HG03442 (cell line): ENCODE measurements around the gene RSPH3.
"Not testable (repeated sequence)": the region's sequence is repeated elsewhere in the genome, so short reads cannot be mapped to it uniquely, and the experiment has no call there.

ENCODE experiments used
- ATAC-seq: cut with Tn5 transposase; IDR thresholded peaks from one replicate; pipeline ENCODE4 v1.9.1; 2021; ENCODE audit warnings: mild to moderate bottlenecking, moderate library complexity; ENCODE audit not compliant: unreplicated experiment

RSPH3 gene

DNA sequence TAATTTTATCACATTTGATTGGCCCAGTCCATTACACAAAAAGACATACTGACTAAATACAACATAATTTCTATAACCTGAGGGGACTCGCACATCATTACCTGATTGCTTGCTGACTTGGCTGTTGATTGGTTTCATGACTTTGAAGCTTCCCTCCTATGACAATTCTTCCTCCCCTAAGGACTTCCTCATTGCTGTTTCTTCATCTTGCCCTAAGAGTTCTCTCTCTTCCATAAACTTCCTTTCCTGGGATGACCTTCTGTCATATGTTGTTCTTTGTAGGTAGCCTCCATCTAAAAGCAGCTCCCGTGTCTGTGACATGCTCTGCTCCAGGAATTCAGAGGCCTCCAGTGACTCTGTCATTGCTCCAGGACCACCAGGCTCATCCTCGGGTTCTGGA is 22.6 kb downstream of the RSPH3 start:
- no peak for ATAC-seq

DNA sequence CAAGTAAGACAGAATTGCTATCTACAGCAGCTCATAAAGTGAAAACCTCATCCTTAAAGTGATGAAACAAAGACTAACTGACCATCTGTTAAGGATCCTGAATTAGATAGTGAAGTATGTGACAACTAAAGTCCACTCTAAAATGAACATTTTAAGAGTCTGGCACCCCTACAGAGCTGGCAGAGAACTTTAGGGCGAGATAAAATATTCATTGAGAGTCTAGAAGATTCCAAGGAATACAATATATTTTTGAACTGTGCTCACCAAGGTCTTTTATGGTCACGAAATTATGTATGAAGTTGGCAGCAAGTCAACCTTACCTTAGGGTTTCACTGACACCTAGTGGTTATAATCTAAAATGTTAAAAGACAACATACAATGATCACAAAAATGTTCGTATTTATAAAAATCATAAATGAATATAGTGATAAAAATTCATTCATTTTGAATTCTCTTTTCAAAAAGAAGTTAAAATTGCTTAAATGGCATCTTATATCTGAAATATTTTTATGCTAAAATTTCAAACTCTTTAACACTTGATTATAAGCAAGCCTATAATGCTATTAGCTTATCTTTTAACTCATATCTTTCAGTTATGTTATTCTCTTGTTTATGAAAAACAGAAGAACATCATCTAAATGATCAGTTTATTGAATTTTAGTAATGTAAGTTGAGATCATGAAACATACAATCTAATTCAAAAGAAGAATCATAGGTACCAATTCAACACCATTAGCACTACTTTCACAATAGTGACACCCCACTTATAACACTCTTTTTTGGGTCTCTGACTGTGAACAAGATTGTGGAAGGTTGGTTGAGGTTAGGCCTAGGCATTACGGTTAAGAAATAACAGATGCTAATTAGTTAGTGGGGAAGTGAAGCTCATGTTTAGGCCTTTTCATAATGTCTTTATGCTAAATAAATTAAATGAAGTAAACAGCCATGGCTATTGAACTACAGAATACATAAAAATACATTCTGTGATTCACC is 27.5 kb downstream of the RSPH3 start:
- ATAC-seq: no peak

DNA sequence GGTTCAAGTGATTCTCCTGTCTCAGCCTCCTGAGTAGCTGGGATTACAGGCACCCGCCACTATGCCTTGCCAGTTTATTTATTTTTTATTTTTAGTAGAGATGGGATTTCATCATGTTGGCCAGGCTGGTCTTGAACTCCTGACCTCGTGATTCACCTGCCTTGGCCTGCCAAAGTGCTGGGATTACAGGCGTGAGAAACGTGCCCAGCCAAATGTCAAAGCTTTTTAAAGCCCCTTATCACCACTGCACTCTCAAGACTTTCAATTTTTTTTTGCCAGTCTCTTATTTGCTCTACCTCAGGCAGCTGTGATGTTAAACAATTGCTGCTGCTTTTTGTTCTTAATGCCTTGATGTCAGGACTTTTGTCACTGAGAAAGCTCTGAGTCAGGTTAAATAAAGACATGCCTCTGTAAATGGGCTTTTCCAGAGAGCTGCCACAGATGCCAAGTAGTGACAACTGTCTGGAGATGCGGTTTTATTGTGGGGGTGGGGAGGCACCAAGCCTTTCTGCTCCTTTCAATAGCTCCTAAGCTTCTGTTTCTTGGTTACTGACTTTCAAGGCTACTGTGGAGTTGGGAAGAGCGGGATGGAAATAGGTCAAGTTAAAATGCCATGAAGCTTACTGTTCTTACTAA is 29.2 kb downstream of the RSPH3 start:
- no peak for ATAC-seq

DNA sequence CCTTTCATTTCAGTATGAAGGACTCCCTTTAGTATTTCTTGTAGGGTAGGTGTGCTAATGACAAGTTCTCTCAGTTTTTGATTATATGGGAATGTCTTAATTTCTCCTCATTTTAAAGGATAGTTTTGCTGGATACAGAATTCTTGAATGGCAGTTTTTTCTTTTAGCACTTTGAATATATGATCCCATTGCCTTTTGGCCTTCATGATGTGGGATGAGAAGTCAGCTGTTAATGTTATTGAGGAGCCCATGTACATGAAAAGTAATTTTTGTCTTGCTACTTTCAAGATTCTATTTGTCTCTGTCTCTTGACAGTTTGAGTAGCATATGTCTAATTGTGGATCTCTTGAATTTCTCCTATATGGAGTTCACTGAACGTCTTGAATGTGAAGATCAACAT is 30.9 kb downstream of the RSPH3 start:
- ATAC-seq: no peak

DNA sequence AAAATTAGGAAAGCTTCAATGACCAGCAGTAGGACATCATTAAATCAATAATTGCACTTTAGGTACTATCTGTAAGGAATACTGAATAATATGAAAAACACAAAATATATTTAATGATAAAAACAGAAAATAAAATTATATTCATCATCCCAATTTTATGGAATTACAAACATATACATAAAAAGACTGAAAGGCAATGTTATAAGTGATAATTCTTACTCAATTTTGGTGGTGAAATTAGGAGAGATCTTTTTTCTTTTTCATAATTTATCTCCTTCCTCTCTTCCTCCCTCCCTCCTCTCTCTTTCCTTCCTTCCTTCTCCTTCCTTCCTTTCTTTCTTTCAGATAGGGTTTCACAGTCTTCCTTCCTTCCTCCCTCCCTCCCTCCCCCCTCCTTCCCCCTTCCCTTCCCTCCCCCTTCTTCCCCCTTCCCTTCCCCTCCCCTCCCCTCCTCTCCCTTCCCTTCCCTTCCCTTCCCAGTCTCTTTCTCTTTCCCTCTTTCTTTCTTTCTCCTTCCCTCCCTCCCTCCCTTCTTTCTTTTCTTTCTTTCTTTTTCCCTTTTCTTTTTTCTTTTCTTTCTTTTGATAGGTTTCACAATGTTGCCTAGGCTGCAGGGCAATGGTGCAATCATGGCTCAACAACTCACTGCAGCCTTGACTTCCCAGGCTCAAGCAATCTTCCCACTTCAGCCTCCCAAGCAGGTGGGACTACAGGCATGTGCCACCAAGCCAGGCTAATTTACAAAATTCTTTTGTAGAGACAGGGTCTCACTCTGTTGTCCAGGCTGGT is 36.8 kb downstream of the RSPH3 start:
- no peak for ATAC-seq

DNA sequence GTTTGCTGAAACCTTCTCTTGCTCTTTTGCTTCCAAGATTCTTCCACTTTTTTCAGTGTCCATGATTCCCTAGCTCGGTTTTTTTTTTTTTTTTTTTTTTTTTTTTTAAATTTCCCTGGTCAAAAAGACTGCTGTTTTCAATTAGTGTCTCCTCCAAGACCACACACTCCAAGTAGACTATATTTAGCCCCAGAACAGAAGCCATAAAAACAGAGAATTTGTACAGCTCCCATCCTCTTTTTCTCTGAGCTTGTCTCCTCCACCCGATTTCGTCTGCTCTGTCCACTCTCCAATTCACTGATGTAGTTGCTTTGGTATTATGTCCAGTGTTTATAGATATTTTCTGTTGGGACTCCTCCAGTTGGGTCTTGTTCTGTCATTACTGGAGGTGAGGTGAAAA is 37.6 kb downstream of the RSPH3 start:
- no peak for ATAC-seq

DNA sequence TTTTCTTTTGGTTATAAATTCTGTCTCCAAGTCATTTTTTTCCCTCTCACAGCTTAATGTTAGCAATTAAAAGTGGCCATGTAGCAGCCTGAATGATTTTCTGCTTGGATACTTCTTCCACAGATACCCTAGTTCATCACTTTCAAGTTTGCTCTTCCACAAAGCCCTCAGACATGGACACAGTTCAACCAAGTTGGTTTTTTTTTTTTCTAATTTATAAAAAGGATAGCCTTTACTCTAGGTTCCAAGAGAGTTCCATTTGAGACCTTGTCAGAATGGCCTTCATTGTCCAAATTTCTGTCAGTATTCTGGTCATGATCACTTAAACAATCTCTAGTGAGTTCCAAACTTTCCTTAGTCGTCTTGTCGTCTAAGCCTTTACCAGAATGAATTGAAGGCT is 40.0 kb downstream of the RSPH3 start:
- no peak for ATAC-seq

DNA sequence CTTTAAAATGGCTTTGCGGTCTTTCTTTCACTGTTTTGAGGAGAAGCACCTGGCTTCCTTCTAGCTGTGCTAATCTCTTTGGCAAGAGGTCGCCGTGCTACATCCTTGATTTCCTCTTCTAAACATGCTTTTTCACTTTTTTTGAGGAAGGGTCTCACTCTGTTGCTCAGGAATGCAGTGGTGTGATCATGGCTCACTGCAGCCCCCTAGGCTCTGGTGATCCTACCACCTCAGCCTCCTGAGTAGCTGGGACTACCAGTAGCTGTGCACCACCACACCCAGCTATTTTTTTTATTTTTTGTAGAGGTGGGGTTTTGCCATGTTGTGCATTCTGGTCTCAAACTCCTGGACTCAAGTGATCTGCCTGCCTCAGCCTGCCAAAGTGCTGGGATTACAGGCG is 40.5 kb downstream of the RSPH3 start:
- no peak for ATAC-seq

DNA sequence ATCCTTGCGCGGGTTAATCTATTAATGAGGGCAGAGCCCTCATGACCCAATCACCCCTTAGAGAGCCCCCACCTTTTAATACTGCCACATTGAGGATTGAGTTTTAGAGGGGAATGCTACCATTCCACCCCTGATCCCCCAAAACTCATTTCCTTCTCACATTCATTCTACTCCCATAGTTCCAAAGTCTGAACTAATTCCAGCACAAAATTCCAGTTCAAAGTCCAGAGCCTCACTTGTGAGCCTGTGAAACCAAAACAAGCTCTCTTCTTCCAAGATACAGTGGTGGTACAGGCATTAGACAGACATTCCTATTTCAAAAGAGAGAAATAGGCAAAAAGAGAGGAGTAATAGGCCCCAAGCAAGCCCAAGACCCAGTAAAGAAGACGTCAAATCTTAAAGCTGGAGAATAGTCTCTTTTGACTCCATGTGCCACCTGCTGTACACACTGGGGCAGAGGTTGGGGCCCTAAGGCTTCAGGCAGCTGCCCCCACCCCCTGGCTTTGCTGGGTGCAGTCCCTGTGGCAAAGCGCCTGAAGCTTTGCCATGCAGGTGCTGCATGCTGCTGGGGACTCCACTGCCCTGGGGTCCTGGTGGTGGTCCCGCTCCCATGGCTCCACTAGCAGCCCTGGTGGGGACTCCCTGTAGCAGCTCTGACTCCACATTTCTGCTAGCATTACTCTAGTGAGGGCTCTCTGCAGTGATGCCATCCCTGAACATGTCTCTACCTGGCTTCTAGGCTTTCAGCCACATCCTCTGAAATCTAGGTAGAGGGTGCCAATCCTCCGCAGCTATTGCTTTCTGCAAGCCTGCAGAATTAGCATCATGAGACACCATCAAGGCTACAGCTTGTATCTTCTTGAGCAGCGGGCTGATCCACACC is 41.3 kb downstream of the RSPH3 start:
- no peak for ATAC-seq

DNA sequence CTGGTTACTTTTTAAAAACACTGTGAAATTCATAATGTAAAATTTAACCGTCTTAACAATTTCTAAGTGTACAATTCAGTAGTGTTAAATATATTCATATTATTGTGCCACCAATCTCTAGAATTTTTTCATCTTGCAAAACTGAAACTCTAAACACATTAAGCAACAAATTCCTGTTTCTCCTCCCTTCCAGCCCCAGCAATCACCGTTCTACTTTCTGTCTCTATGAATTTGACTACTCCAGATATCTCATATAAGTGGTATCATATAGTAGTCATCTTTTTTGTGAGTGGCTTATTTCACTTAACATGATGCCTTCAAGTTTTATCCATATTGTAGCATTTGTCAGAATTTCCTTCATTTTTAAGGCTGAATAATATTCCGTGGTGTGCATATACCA is 44.7 kb downstream of the RSPH3 start:
- ATAC-seq: no peak

DNA sequence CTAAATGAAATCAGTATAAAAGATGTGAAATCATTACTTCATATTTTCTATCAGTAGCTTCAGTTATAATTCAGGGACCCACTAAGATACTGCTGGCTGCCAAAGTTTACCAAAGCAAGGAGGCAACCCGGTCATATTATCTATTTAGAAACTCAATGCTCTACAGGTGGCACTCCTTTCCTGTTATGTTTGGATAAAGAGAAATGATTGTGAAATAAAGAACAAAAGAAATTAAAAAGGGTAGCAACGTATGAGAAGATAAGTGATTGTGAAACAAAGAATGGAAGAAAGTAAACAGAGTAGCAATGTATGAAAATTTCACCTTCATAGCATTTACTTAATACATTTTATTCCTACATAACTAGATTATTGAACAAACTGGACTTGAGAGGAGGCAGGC is 45.2 kb downstream of the RSPH3 start:
- ATAC-seq: no peak

DNA sequence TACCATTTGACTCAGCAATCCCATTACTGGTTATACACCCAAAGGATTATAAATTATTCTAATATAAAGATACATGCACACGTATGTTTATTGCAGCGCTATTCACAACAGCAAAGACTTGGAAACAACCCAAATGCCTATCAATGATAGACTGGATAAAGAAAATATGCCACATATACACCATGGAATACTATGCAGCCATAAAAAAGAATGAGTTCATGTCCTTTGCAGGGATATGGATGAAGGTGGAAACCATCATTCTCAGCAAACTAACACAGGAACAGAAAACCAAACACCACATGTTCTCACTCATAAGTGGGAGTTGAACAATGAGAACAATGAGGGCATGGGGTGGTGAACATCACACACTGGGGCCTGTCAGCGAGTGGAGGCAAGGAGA is 48.0 kb downstream of the RSPH3 start:
- ATAC-seq: not testable (repeated sequence)

DNA sequence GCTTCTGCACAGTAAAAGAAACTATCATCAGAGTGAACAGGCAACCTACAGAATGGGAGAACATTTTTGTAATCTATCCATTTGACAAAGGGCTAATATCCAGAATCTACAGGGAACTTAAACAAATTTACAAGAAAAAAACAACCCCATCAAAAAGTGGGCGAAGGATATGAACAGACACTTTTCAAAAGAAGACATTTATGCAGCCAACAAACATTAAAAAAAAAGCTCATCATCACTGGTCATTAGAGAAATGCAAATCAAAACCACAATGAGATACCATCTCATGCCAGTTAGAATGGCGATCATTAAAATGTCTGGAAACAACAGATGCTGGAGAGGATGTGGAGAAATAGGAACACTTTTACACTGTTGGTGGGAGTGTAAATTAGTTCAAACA is 48.4 kb downstream of the RSPH3 start:
- not testable (repeated sequence) for ATAC-seq

DNA sequence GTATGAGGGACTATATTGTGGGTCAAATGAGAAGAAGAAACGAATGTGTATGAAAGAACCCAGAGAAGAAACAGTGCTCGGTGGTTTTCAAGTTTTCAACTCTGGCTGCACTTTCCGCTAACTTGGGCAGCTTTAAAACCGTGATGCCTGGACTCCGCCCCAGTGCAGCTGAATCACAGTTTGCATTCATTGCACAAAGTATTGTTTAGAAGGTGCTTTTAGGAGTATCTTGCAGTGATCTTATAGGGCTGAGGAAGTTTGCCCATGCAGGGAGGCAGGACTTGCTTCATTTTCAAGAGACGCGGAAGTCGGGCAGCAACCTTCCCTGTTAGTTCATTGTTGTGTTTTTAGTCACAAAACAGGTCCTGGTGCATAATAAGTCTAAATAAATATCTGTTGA is 52.7 kb downstream of the RSPH3 start:
- no peak for ATAC-seq

DNA sequence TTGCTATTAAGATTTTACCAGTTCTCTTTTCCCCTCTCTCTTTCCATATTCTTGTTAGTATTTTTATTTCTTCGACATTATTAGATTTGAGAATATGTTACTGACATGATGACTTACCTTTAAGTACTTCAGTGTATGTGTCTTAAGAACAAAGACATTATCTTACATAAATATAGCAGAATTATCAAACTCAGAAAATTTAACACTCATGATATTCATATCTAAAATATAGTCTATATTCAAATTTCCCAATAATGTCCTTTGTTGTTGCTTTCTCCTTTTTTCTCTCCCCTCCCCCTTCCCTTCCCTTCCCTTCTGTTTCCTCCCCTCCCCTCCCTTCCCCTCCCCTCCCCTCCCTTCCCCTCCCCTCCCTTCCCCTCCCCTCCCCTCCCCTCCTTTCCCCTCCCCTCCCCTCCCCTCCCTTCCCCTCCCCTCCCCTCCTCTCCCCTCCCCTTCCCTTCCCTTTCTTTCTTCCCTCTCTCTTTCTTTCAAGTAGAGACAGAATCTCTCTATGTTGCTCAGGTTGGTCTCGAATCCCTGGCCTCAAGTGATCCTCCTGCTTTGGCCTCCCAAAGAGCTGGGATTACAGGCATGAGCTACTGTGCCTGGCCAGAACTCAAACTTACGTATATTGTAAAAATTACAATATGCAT is 56.5 kb downstream of the RSPH3 start:
- no peak for ATAC-seq

DNA sequence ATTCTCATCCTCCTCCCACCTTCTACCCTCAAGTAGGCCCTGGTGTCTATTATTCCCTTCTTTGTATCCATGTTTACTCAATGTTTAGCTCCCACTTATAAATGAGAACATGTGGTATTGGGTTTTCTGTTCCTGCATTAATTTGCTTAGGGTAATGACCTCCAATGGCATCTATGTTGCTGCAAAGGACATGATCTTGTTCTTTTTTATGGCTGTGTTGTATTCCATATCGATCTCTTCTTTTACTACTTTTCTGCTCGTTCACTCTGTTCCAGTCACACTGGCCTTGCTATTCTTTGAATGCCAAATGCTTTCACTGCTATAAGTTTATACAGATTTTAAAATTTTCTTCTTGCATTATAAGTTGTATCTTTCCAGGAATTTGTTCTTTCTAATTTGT is 57.7 kb downstream of the RSPH3 start:
- ATAC-seq: no peak

DNA sequence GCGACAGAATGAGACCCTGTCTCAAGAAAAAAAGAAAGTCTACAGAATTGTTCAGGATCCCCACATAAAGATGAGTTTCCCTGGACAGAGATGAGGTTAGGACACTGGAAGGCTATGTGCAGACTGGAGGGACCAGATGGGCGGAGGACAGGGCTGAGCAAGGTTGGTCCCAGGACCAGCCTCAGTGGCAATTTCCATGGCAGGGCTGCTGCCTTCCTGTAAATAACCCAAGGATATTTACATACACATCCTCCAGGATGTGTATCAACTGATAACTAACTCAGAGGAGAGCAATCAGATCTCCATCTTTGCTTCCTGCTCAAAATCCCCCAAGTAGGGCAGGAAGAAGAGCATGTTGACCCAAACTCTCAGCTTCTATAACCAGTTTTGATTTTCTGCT is 58.8 kb downstream of the RSPH3 start:
- no peak for ATAC-seq

DNA sequence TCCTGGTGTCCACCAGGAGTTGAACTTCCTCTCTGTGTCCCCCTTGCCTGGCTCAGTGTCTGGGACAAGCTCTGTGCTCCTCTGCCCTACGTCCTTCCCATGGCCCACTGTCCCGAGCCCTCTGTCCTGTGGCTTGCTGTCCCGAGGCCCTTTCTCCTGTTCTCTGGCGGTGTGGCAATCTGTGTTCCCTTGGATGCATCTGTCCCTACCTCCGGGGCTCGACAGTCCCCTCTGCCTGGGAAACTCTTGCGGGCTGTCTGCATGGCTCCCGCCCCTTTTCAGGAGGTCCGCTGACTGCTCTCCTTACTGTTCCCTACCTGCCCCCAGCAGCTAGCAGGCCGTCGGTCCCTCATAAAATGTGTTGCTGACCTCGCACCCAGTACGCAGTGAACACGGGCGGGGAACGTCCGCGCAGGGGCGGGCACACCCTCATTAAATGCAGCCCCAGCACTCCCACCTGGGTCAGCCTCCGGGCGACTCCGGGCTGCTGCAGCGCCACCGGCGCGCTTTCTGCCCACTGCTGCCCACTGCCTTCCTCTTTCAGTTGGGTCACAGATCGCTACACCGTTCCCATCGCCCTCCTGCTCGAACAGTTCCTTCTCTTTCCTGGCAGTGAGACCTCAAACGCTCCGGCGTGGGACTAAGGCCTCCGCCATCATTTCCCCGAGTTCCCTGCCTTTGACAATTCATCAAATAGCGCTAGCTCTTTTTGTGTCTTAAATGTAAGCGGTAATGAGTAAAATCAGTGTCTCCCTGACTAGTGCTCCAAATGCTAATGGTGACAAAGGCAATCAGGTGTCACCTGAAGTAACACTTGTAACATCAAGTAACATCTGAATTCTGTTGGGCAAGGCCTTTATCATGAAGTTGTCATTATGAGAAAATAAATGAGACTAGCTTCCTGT is 60.5 kb downstream of the RSPH3 start:
- no peak for ATAC-seq

DNA sequence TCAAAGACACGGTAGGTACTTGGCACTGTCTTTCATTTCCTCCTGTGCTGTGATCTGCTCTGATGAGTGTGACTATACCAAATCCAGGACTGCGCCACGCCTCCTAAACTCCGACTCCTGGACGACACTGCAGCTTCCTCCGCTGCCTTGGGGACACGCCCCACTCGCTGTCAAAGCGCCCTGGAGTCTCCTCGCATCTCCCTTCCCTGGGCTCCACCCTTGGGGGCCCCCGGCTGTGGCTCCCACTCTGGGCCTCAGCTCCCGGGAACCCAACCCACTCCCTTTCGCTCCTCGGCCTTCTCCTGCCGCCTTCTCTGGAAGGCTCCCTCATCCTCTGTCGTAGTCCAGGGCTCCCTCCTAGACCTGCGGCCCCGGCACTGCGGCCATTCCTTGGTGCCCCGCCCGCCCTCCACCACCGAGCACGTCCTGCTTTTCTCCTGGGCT is 61.2 kb downstream of the RSPH3 start:
- no peak for ATAC-seq
